Keratinocyte (primary cell): ENCODE measurements around the gene LCE1E. TPM values are rescaled to one million over a fixed set of nuclear protein-coding genes. Genes with fewer than 3 reads are reported as not detected.

Experiments
- DNase-seq: peaks from one replicate; pipeline ENCODE4 v3.0.0-alpha.2; 2011; ENCODE audit warnings: low read depth, missing footprints, low spot score
- FAIRE-seq: peaks from 2 replicates; lab custom pipeline; 2011; peaks lifted over from hg19 to GRCh38; lab: Jason Lieb, UNC
- H2AFZ ChIP-seq: 2 replicates; pipeline ENCODE4 v1.6.0; 2012; ENCODE audit warnings: low read length, control low read depth, inconsistent platforms; ENCODE audit not compliant: control insufficient read depth
- H3K27ac ChIP-seq: 2 replicates; pipeline ENCODE4 v1.5.1; 2011; ENCODE audit warnings: low read length; ENCODE audit not compliant: control insufficient read depth, insufficient read depth
- H3K27me3 ChIP-seq: 3 replicates; pipeline ENCODE4 v1.6.0; 2011; ENCODE audit warnings: low read length; ENCODE audit not compliant: control insufficient read depth, insufficient read depth; ENCODE audit errors: extremely low read depth
- H3K36me3 ChIP-seq, 2 experiments: 2 replicates in 1 of 2; 3 replicates in 1 of 2; pipeline ENCODE4 v1.5.1; 2011; ENCODE audit warnings: low read length in 2 of 2, mild to moderate bottlenecking in 1 of 2; ENCODE audit not compliant: control insufficient read depth in 2 of 2, insufficient read depth in 2 of 2; ENCODE audit errors: extremely low read depth in 1 of 2
- H3K4me1 ChIP-seq: 3 replicates; pipeline ENCODE4 v1.5.1; 2011; ENCODE audit warnings: low read length; ENCODE audit not compliant: control insufficient read depth, insufficient read depth; ENCODE audit errors: extremely low read depth
- H3K4me2 ChIP-seq: 3 replicates; pipeline ENCODE4 v1.6.0; 2011; ENCODE audit warnings: low read depth, low read length; ENCODE audit not compliant: control insufficient read depth, insufficient read depth; ENCODE audit errors: extremely low read depth
- H3K4me3 ChIP-seq, 3 experiments: fragments of 200-600 bp in 1 of 3; sonication (generic) in 1 of 3; 2 replicates in 2 of 3; 3 replicates in 1 of 3; pipeline ENCODE4 v1.5.1; 2011 to 2016; ENCODE audit warnings: low read length in 3 of 3, mild to moderate bottlenecking in 3 of 3, control low read depth in 2 of 3, inconsistent platforms in 1 of 3, low read depth in 1 of 3, mixed read lengths in 1 of 3, mixed run types in 1 of 3, moderate library complexity in 1 of 3; ENCODE audit not compliant: control insufficient read depth in 2 of 3, insufficient read depth in 2 of 3; ENCODE audit errors: extremely low read depth in 1 of 3
- H3K79me2 ChIP-seq: 2 replicates; pipeline ENCODE4 v1.6.0; 2012; ENCODE audit warnings: low read length; ENCODE audit not compliant: control insufficient read depth, insufficient read depth
- H3K9ac ChIP-seq: 3 replicates; pipeline ENCODE4 v1.6.0; 2011; ENCODE audit warnings: low read length; ENCODE audit not compliant: control insufficient read depth, insufficient read depth; ENCODE audit errors: extremely low read depth
- H3K9me1 ChIP-seq: 3 replicates; pipeline ENCODE4 v1.6.0; 2011; ENCODE audit warnings: low read length; ENCODE audit not compliant: control insufficient read depth, insufficient read depth; ENCODE audit errors: extremely low read depth
- H3K9me3 ChIP-seq: 2 replicates; pipeline ENCODE4 v1.5.1; 2012; ENCODE audit warnings: low read depth, low read length; ENCODE audit not compliant: control insufficient read depth
- H4K20me1 ChIP-seq: 3 replicates; pipeline ENCODE4 v1.6.0; 2011; ENCODE audit warnings: low read length; ENCODE audit not compliant: control insufficient read depth, insufficient read depth; ENCODE audit errors: extremely low read depth
- CTCF ChIP-seq, 3 experiments: IDR thresholded peaks in 1 of 3; conservative IDR thresholded peaks in 1 of 3; optimal IDR thresholded peaks in 1 of 3; 2 replicates in 2 of 3; 3 replicates in 1 of 3; pipeline versions ENCODE3 to v1.5.1; 2011; ENCODE audit warnings: low read length in 3 of 3, mild to moderate bottlenecking in 3 of 3, moderate library complexity in 2 of 3, control low read depth in 1 of 3, inconsistent platforms in 1 of 3; ENCODE audit not compliant: insufficient read depth in 2 of 3; ENCODE audit errors: extremely low read depth in 1 of 3
- EZH2 ChIP-seq: IDR thresholded peaks from one replicate; pipeline ENCODE4 v1.6.1; 2012; ENCODE audit warnings: inconsistent platforms, mild to moderate bottlenecking, low read length, moderate library complexity
- dilution Hi-C: fragments of 300-500 bp; cut with MboI; formaldehyde crosslinking; loops from one replicate; pipeline ENCODE4 v1.7.0; 2020; ENCODE audit warnings: low sequenced_read_pairs; ENCODE audit not compliant: extremely low pct_ligation_motif_present
- polyA plus RNA-seq, 5 experiments: library from polyadenylated mRNA; depleted of rRNA in 3 of 5; stranded (reverse) in 3 of 5; stranded (forward) in 1 of 5; unstranded in 1 of 5; fragments of >200 nt; gene quantifications; 1 replicate in 1 of 5; 2 replicates in 3 of 5; 3 replicates in 1 of 5; pipeline versions ENCODE4 v1.2.1 to v1.2.3, GENCODE V29; 2011 to 2012; ENCODE audit warnings: missing spikeins in 2 of 5, low read depth in 1 of 5, low replicate concordance in 1 of 5

LCE1E gene
- polyA plus RNA-seq, 1 donor (not counting 4 experiments of a cell fraction or from before 2014, with no cell fraction given): 1.0 TPM

DNA sequence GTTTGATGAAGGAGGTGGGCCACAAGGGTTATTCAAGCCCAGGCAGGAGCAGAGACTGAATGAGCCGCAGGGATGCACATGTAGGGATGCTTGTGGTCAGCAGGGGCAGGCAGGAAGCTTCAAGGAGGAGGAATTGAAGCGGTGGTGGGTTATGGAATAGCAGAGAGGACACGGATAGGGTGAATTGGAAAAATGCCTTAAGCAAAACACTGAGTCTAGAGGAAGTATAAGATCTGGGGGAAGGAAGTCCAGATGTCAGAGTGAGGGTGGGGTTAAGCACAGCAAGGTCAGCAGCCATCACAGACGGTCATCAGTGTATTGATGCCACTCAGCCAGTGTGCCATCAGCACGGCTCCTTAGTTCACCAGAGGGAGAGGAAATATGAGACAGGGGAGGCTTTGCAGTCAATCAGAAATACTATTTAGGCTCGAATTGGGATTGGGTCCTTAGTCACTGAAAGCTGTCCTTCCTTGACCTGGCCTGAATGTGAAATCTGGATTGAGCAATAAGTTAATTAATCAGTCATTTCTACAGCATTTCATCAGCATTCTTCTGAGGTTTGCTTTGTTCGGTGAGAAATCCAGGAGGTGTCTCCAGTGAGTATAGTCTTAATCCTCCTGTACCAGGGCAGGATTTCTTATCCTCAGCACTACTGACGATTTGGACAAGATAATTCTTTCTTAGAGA, 17.1 kb upstream of the LCE1E start:
- H3K27me3 ChIP-seq: no peaks in the 10 kb centered on the region
- DNase-seq (no peak), FAIRE-seq (no peak)
- no peak overlapping the region for H3K9ac ChIP-seq
- no peak overlapping the region for H3K4me3 ChIP-seq
- H3K9me1 ChIP-seq: no peaks in the 10 kb centered on the region
- no peaks in the 10 kb centered on the region for H4K20me1 ChIP-seq
- H2AFZ ChIP-seq: no peak overlapping the region
- TF ChIP-seq EZH2 (no peak), CTCF (optimal IDR thresholded peaks at IDR 0.05 in 1 of 3, IDR thresholded peaks at IDR 0.05 in 1 of 3, conservative IDR thresholded peaks at IDR 0.05 in 1 of 3; ENCODE audit: extremely low read depth in 1 of 3, insufficient read depth in 2 of 3, low read length in 3 of 3) (peak in 1 of 3 experiments; percentile 1)
- peaks cover 6% of the 10 kb centered on the region for H3K4me1 ChIP-seq
- no peak overlapping the region for H3K27ac ChIP-seq
- H3K4me2 ChIP-seq: no peak overlapping the region
- dilution Hi-C loops: no loop called here
- H3K36me3 ChIP-seq: no peaks in the 10 kb centered on the region
- H3K79me2 ChIP-seq: no peaks in the 10 kb centered on the region
- H3K9me3 ChIP-seq: no peaks in the 10 kb centered on the region

DNA sequence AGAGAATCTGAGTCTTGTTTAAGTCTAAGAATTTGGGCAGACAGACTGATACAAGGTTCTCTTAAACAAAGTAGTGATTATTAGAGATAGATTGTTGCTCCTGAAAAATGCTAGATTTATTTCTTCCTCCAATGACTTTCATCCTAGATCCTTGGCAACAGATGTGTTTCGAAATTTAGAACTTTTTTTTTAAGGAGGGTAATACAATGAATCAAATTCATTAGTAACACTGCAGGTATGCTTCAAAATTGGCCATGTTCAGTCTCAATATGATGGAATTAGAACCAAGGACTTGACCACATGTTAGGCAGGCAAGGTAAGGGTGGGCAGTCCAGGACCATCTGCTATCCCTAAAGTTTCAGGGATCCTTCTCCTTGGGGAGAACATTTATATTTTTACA, 15.6 kb upstream of the LCE1E start:
- no peaks in the 10 kb centered on the region for H3K9me3 ChIP-seq
- H2AFZ ChIP-seq: no peak overlapping the region
- H3K4me3 ChIP-seq: no peak overlapping the region
- no peak overlapping the region for H3K9ac ChIP-seq
- no peak for FAIRE-seq
- H3K36me3 ChIP-seq: no peaks in the 10 kb centered on the region
- H3K4me1 ChIP-seq: peaks cover 10% of the 10 kb centered on the region
- no peaks in the 10 kb centered on the region for H3K27me3 ChIP-seq
- no peak overlapping the region for H3K4me2 ChIP-seq
- TF ChIP-seq EZH2 (no peak), CTCF (optimal IDR thresholded peaks at IDR 0.05 in 1 of 3, IDR thresholded peaks at IDR 0.05 in 1 of 3, conservative IDR thresholded peaks at IDR 0.05 in 1 of 3; ENCODE audit: extremely low read depth in 1 of 3, insufficient read depth in 2 of 3, low read length in 3 of 3) (no peak)
- DNase-seq: no peak
- no peaks in the 10 kb centered on the region for H3K79me2 ChIP-seq
- H3K9me1 ChIP-seq: no peaks in the 10 kb centered on the region
- dilution Hi-C loops: no loop called here
- H3K27ac ChIP-seq: no peak overlapping the region
- H4K20me1 ChIP-seq: no peaks in the 10 kb centered on the region
